Osteoblast (primary cell): ENCODE data around the gene SLC22A12. TPM values are rescaled to one million over a fixed set of nuclear protein-coding genes. Genes with fewer than 3 reads are reported as not detected.

ENCODE experiments used
- DNase-seq: peaks from one replicate; pipeline ENCODE4 v3.0.0; 2011; ENCODE audit warnings: low spot score, mixed read lengths; ENCODE audit not compliant: insufficient read length; ENCODE audit errors: missing footprints
- H2AFZ ChIP-seq: 2 replicates; pipeline ENCODE4 v1.6.0; 2011; ENCODE audit warnings: mild to moderate bottlenecking, low read length
- H3K27ac ChIP-seq: 2 replicates; pipeline ENCODE4 v1.5.1; 2011; ENCODE audit warnings: mild to moderate bottlenecking, low read depth, low read length, moderate library complexity
- H3K27me3 ChIP-seq: 2 replicates; pipeline ENCODE4 v1.6.0; 2012; ENCODE audit warnings: mild to moderate bottlenecking, control low read depth, inconsistent platforms, low read length, moderate library complexity; ENCODE audit not compliant: insufficient read depth
- H3K36me3 ChIP-seq: 2 replicates; pipeline ENCODE4 v1.5.1; 2011; ENCODE audit warnings: mild to moderate bottlenecking, low read length, control low read depth, moderate library complexity; ENCODE audit not compliant: insufficient read depth
- H3K4me1 ChIP-seq: 2 replicates; pipeline ENCODE4 v1.5.1; 2011; ENCODE audit warnings: mild to moderate bottlenecking, low read length, control low read depth, moderate library complexity; ENCODE audit not compliant: insufficient read depth
- H3K4me2 ChIP-seq: 2 replicates; pipeline ENCODE4 v1.6.0; 2011; ENCODE audit warnings: mild to moderate bottlenecking, low read length; ENCODE audit not compliant: insufficient read depth
- H3K4me3 ChIP-seq: fragments of 200-600 bp; sonication (generic); 3 replicates; pipeline ENCODE4 v1.5.1; 2012; ENCODE audit warnings: mild to moderate bottlenecking, low read length, inconsistent platforms; ENCODE audit not compliant: insufficient read depth
- H3K79me2 ChIP-seq: 2 replicates; pipeline ENCODE4 v1.6.0; 2012; ENCODE audit warnings: mild to moderate bottlenecking, low read length, control low read depth, inconsistent platforms; ENCODE audit not compliant: insufficient read depth
- H3K9me3 ChIP-seq: 2 replicates; pipeline ENCODE4 v1.5.1; 2011; ENCODE audit warnings: low read depth, low read length, control low read depth
- H4K20me1 ChIP-seq: 2 replicates; pipeline ENCODE4 v1.6.0; 2012; ENCODE audit warnings: mild to moderate bottlenecking, low read length, control low read depth; ENCODE audit not compliant: insufficient read depth
- total RNA-seq: library from RNA; depleted of rRNA; stranded (reverse); fragments of >200 nt; gene quantifications from 2 replicates; pipeline ENCODE4 v1.2.3, GENCODE V29; 2012
- TF ChIP-seq, protein P1 (sequence below): IDR thresholded peaks from 2 replicates; pipeline ENCODE4 v1.5.1; 2011; ENCODE audit warnings: mild to moderate bottlenecking, low read depth, low read length, moderate library complexity; ENCODE audit errors: extremely low read depth

The SLC22A12 gene
- total RNA-seq, 1 donor: not detected

DNA sequence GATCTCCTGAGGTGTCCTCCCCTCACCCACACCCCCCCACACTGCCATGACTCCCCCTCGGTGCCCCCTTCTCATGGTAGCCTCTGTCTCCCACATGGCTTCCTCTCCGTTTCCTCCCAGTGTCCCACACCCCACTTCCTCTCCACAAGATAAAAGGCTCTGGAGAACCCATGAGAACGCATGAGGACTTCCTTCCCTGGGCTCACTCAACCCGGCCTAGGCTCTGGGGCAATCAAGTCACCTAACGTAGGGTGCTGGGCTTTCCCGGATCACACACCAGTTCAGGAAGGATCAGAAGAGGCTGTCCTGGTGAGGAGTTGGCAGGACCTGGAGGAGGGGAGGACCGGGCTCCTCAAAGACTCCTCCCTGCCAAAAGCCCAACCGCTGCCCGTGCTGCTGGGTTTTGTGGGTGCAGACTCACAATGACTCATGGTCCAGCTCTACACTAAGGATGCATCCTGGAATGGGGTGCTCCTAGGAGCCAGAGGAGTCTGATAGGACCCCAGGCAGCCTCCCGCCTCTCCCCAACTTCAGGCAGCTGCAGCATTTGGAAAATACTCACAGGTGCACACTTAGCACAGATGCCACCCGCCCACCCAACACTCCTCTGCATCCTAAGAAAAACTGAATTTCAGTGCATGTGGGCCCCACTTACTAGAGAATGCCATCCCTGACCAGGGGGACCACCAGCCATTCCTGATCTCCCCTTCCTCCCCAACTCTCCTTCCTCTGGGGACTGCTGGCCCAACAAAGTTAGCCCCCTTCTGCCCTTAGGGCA is 21.0 kb downstream of the SLC22A12 start:
- no peaks in the 10 kb centered on the region for H3K27me3 ChIP-seq
- H3K4me2 ChIP-seq: no peak overlapping the region
- H3K4me3 ChIP-seq: no peak overlapping the region
- peaks cover 23% of the 10 kb centered on the region for H4K20me1 ChIP-seq
- no peak overlapping the region for H2AFZ ChIP-seq
- TF ChIP-seq, protein P1, sequence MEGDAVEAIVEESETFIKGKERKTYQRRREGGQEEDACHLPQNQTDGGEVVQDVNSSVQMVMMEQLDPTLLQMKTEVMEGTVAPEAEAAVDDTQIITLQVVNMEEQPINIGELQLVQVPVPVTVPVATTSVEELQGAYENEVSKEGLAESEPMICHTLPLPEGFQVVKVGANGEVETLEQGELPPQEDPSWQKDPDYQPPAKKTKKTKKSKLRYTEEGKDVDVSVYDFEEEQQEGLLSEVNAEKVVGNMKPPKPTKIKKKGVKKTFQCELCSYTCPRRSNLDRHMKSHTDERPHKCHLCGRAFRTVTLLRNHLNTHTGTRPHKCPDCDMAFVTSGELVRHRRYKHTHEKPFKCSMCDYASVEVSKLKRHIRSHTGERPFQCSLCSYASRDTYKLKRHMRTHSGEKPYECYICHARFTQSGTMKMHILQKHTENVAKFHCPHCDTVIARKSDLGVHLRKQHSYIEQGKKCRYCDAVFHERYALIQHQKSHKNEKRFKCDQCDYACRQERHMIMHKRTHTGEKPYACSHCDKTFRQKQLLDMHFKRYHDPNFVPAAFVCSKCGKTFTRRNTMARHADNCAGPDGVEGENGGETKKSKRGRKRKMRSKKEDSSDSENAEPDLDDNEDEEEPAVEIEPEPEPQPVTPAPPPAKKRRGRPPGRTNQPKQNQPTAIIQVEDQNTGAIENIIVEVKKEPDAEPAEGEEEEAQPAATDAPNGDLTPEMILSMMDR: no peak
- H3K27ac ChIP-seq: no peak overlapping the region
- H3K4me1 ChIP-seq: peaks cover 11% of the 10 kb centered on the region
- peak; percentile 92 for DNase-seq
- no peaks in the 10 kb centered on the region for H3K79me2 ChIP-seq
- H3K9me3 ChIP-seq: no peaks in the 10 kb centered on the region
- H3K36me3 ChIP-seq: peaks cover 22% of the 10 kb centered on the region

- no peaks in the 10 kb centered on the region for H3K79me2 ChIP-seq
- peaks cover 31% of the 10 kb centered on the region for H3K36me3 ChIP-seq
- no peaks in the 10 kb centered on the region for H3K27me3 ChIP-seq
- no peak overlapping the region for H3K4me3 ChIP-seq
- no peak for DNase-seq
- H3K27ac ChIP-seq: no peak overlapping the region
- no peak overlapping the region for H3K4me2 ChIP-seq
- no peak overlapping the region for H2AFZ ChIP-seq
- H4K20me1 ChIP-seq: peaks cover 25% of the 10 kb centered on the region
- H3K9me3 ChIP-seq: no peaks in the 10 kb centered on the region
- H3K4me1 ChIP-seq: peaks cover 3% of the 10 kb centered on the region
- TF ChIP-seq, protein P1: no peak
Observed at GRCh38 chr11:64613648-64614047, 22.6 kb downstream of the SLC22A12 start.

GRCh38 chr11:64614917-64615316 is 23.9 kb downstream of the SLC22A12 start:
- Histone ChIP-seq H3K79me2 (no peaks in the 10 kb centered on the region), H3K27ac (no peak overlapping the region), H3K36me3 (peaks cover 33% of the 10 kb centered on the region), H3K27me3 (no peaks in the 10 kb centered on the region), H3K9me3 (no peaks in the 10 kb centered on the region), H4K20me1 (peaks cover 32% of the 10 kb centered on the region), H3K4me2 (no peak overlapping the region), H2AFZ (no peak overlapping the region), H3K4me3 (no peak overlapping the region), H3K4me1 (peaks cover 3% of the 10 kb centered on the region)
- DNase-seq: no peak
- TF ChIP-seq, protein P1: no peak

DNA sequence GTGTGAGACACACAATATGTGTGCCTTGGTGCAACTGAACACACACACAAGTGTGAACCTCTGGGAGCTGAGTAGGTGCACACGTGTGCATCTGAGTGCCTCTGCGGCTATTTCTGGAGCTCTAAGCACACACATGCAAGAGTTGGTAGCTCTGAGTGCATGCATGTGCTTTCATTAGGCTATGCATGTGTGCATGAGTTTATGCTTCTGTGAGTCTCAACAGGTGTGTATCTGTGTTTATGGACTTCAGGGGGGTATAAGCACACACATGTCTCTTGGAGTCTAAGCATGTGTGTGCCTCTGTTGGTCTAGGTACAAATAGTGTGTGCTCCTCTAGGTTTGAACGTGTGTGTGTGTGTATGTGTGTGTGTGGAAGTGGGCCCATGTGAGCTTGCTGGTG is 25.8 kb downstream of the SLC22A12 start:
- peaks cover 3% of the 10 kb centered on the region for H3K4me1 ChIP-seq
- H3K4me3 ChIP-seq: no peak overlapping the region
- peaks cover 37% of the 10 kb centered on the region for H3K36me3 ChIP-seq
- no peaks in the 10 kb centered on the region for H3K27me3 ChIP-seq
- peaks cover 25% of the 10 kb centered on the region for H4K20me1 ChIP-seq
- H3K79me2 ChIP-seq: no peaks in the 10 kb centered on the region
- DNase-seq: no peak
- H3K4me2 ChIP-seq: no peak overlapping the region
- TF ChIP-seq, protein P1: no peak
- no peak overlapping the region for H2AFZ ChIP-seq
- H3K9me3 ChIP-seq: no peaks in the 10 kb centered on the region
- no peak overlapping the region for H3K27ac ChIP-seq
